H1 (cell line): ENCODE data around the gene ZNF432. TPM values are rescaled to one million over a fixed set of nuclear protein-coding genes. Genes with fewer than 3 reads are reported as not detected.

Experiments
- CTCF ChIA-PET: fragments of 300-600 bp; sonication (Branson Sonifier 250); formaldehyde crosslinking; loops from one replicate; lab custom pipeline; 2021; ENCODE audit not compliant: partially characterized antibody; lab: Charles Lee
- POLR2A ChIA-PET: fragments of 300-600 bp; sonication (Branson Sonifier 250); formaldehyde crosslinking; loops from one replicate; lab custom pipeline; 2021; ENCODE audit warnings: inconsistent platforms; ENCODE audit not compliant: partially characterized antibody; lab: Charles Lee
- DNase-seq, 2 experiments: peaks; one replicate each; pipeline versions ENCODE4 v3.0.0 to v3.0.0-alpha.2; 2010 to 2022; ENCODE audit warnings: low spot score in 2 of 2, low read depth in 1 of 2, mixed read lengths in 1 of 2
- FAIRE-seq: peaks from 2 replicates; lab custom pipeline; 2011; peaks lifted over from hg19 to GRCh38; lab: Jason Lieb, UNC
- H2AFZ ChIP-seq: 2 replicates; pipeline ENCODE4 v1.8.1; 2012; ENCODE audit warnings: low read length, inconsistent platforms
- H2AK5ac ChIP-seq: 2 replicates; pipeline ENCODE4 v1.6.1; 2013; ENCODE audit warnings: low read depth, low read length
- H2BK120ac ChIP-seq: replicated peaks from 2 replicates; pipeline ENCODE3; 2013; ENCODE audit warnings: low read depth, low read length, inconsistent platforms
- H2BK12ac ChIP-seq: 2 replicates; pipeline ENCODE4 v1.6.1; 2013; ENCODE audit warnings: low read depth, low read length
- H2BK15ac ChIP-seq: 2 replicates; pipeline ENCODE4 v1.6.1; 2013; ENCODE audit warnings: low read length
- H2BK20ac ChIP-seq: 2 replicates; pipeline ENCODE4 v1.6.1; 2013; ENCODE audit warnings: low read length
- H2BK5ac ChIP-seq: 2 replicates; pipeline ENCODE4 v1.6.1; 2013; ENCODE audit warnings: low read depth, low read length
- H3K14ac ChIP-seq: 2 replicates; pipeline ENCODE4 v1.6.1; 2013; ENCODE audit warnings: inconsistent platforms; ENCODE audit not compliant: insufficient read length
- H3K18ac ChIP-seq: 2 replicates; pipeline ENCODE4 v1.6.1; 2013; ENCODE audit warnings: low read length; ENCODE audit errors: extremely low read depth
- H3K23ac ChIP-seq: 2 replicates; pipeline ENCODE4 v1.6.1; 2013; ENCODE audit warnings: inconsistent platforms; ENCODE audit not compliant: insufficient read length
- H3K23me2 ChIP-seq: 2 replicates; pipeline ENCODE4 v1.6.1; 2013; ENCODE audit warnings: low read depth, low read length
- H3K27ac ChIP-seq: 2 replicates; pipeline ENCODE4 v1.6.1; 2011; ENCODE audit warnings: low read depth, low read length, inconsistent platforms
- H3K27me3 ChIP-seq, 4 experiments: replicated peaks in 1 of 4; 1 replicate in 1 of 4; 2 replicates in 3 of 4; pipeline versions ENCODE4 v1.6.1 to v1.8.1; 2011 to 2013; ENCODE audit warnings: low read length in 3 of 4, mild to moderate bottlenecking in 3 of 4, inconsistent platforms in 2 of 4, mixed read lengths in 2 of 4, moderate library complexity in 1 of 4; ENCODE audit not compliant: control insufficient read depth in 3 of 4, insufficient read depth in 3 of 4; ENCODE audit errors: extremely low read depth in 1 of 4
- H3K36me3 ChIP-seq, 4 experiments: 2 replicates each; pipeline versions ENCODE4 v1.6.1 to v1.8.1; 2011 to 2013; ENCODE audit warnings: mild to moderate bottlenecking in 4 of 4, low read length in 3 of 4, moderate library complexity in 2 of 4, control low read depth in 1 of 4, inconsistent platforms in 1 of 4; ENCODE audit not compliant: insufficient read depth in 4 of 4, control insufficient read depth in 2 of 4
- H3K4ac ChIP-seq: replicated peaks from 2 replicates; pipeline ENCODE3; 2013; ENCODE audit warnings: low read length, low read depth, mixed read lengths, inconsistent platforms; ENCODE audit not compliant: insufficient read length
- H3K4me1 ChIP-seq, 4 experiments: replicated peaks in 1 of 4; 1 replicate in 1 of 4; 2 replicates in 3 of 4; pipeline versions ENCODE4 v1.6.1 to v1.8.1; 2011 to 2013; ENCODE audit warnings: low read length in 3 of 4, inconsistent platforms in 2 of 4, mixed read lengths in 1 of 4; ENCODE audit not compliant: insufficient read depth in 4 of 4, control insufficient read depth in 3 of 4
- H3K4me2 ChIP-seq, 2 experiments: 2 replicates each; pipeline versions ENCODE4 v1.6.1 to v1.8.1; 2011 to 2013; ENCODE audit warnings: low read depth in 2 of 2, low read length in 2 of 2, control low read depth in 1 of 2, inconsistent platforms in 1 of 2, mild to moderate bottlenecking in 1 of 2; ENCODE audit not compliant: insufficient read depth in 1 of 2
- H3K4me3 ChIP-seq, 4 experiments: fragments of 200-600, 300-600 bp in 1 of 4; sonication (generic), shearing (Covaris generic), sonication (Bioruptor Twin) in 1 of 4; 2 replicates each; pipeline versions ENCODE4 v1.5.1 to v1.8.1; 2011 to 2016; ENCODE audit warnings: low read length in 4 of 4, low read depth in 3 of 4, control low read depth in 2 of 4, inconsistent platforms in 2 of 4, mild to moderate bottlenecking in 2 of 4, mixed read lengths in 1 of 4, moderate library complexity in 1 of 4; ENCODE audit not compliant: insufficient read depth in 2 of 4; ENCODE audit errors: extremely low read depth in 1 of 4
- H3K56ac ChIP-seq: replicated peaks from 2 replicates; pipeline ENCODE3; 2013; ENCODE audit warnings: low read depth, mild to moderate bottlenecking, mixed read lengths, low read length, inconsistent platforms; ENCODE audit not compliant: insufficient read length
- H3K79me1 ChIP-seq: 2 replicates; pipeline ENCODE4 v1.6.1; 2013; ENCODE audit warnings: low read depth, low read length, control low read depth
- H3K79me2 ChIP-seq, 2 experiments: 2 replicates each; pipeline versions ENCODE4 v1.6.1 to v1.8.1; 2012 to 2013; ENCODE audit warnings: low read length in 2 of 2, mild to moderate bottlenecking in 2 of 2, inconsistent platforms in 1 of 2; ENCODE audit not compliant: insufficient read depth in 2 of 2, control insufficient read depth in 1 of 2
- H3K9ac ChIP-seq, 4 experiments: replicated peaks in 1 of 4; 1 replicate in 1 of 4; 2 replicates in 3 of 4; pipeline versions ENCODE4 v1.6.1 to v1.8.1; 2011 to 2013; ENCODE audit warnings: low read depth in 3 of 4, low read length in 3 of 4, control low read depth in 2 of 4, mild to moderate bottlenecking in 2 of 4, moderate library complexity in 2 of 4, inconsistent platforms in 1 of 4; ENCODE audit errors: extremely low read depth in 1 of 4
- H3K9me3 ChIP-seq, 2 experiments: 2 replicates each; pipeline versions ENCODE4 v1.6.1 to v1.8.1; 2012 to 2013; ENCODE audit warnings: mild to moderate bottlenecking in 2 of 2, moderate library complexity in 2 of 2, control low read depth in 1 of 2, inconsistent platforms in 1 of 2, low read depth in 1 of 2, low read length in 1 of 2, mixed read lengths in 1 of 2; ENCODE audit not compliant: insufficient read depth in 2 of 2
- H4K20me1 ChIP-seq, 2 experiments: replicated peaks in 1 of 2; 2 replicates each; pipeline versions ENCODE3 to v1.8.1; 2011 to 2013; ENCODE audit warnings: inconsistent platforms in 2 of 2, low read length in 2 of 2, mild to moderate bottlenecking in 1 of 2; ENCODE audit not compliant: insufficient read depth in 2 of 2, control insufficient read depth in 1 of 2
- H4K5ac ChIP-seq: 2 replicates; pipeline ENCODE4 v1.6.1; 2013; ENCODE audit warnings: low read length, low read depth, mixed read lengths, inconsistent platforms; ENCODE audit not compliant: insufficient read length
- H4K8ac ChIP-seq: 2 replicates; pipeline ENCODE4 v1.8.0; 2013; ENCODE audit warnings: mild to moderate bottlenecking, moderate library complexity, low read length, inconsistent platforms; ENCODE audit not compliant: insufficient read depth; ENCODE audit errors: extremely low read depth
- H4K91ac ChIP-seq: replicated peaks from 2 replicates; pipeline ENCODE3; 2013; ENCODE audit warnings: low read length, mixed read lengths, inconsistent platforms; ENCODE audit not compliant: insufficient read length
- KDM5A ChIP-seq: fragments of 200-600 bp; IDR thresholded peaks from 2 replicates; pipeline ENCODE4 v1.7.1; 2012; ENCODE audit warnings: mild to moderate bottlenecking, low read length, inconsistent platforms, mixed read lengths
- ZNF274 ChIP-seq: IDR thresholded peaks from 2 replicates; pipeline ENCODE4 v1.7.0; 2012; ENCODE audit warnings: low read length, borderline replicate concordance; ENCODE audit errors: extremely low read depth
- WGBS, 2 experiments: shearing (Covaris generic) in 1 of 2; methylation state at CpG; one replicate each; pipeline versions ENCODE4 v1.1.6 to v1.1.7; 2013 to 2015; ENCODE audit warnings: low lambda C conversion rate in 2 of 2, mixed read lengths in 2 of 2, inconsistent platforms in 1 of 2, low coverage in 1 of 2, missing lambda C conversion rate in 1 of 2; ENCODE audit not compliant: insufficient replicate concordance in 2 of 2, insufficient coverage in 1 of 2, insufficient read length in 1 of 2; ENCODE audit errors: extremely low coverage in 1 of 2, missing lambda C conversion rate in 1 of 2; 5-methylcytosine and 5-hydroxymethylcytosine counted together
- polyA plus RNA-seq, 7 experiments: library from polyadenylated mRNA; depleted of rRNA in 3 of 7; stranded (reverse) in 5 of 7; unstranded in 2 of 7; fragments of >200 nt in 5 of 7; fragments of 200-250 nt in 2 of 7; gene quantifications; 1 replicate in 5 of 7; 2 replicates in 1 of 7; 4 replicates in 1 of 7; pipeline versions ENCODE4 v1.2.1 to v1.2.3, GENCODE V29; 2011 to 2013; ENCODE audit warnings: missing spikeins in 2 of 7, mixed read lengths in 2 of 7
- total RNA-seq: library from RNA; stranded (reverse); fragmentation: NEBNext Ultra II Directional; extraction: Animal tissue kit (Norgen Biotek cat#: 25700); gene quantifications from 2 replicates; pipeline ENCODE4 v1.2.1, GENCODE V29; 2021

Gene ZNF432
- total and polyA plus RNA-seq, 2 of the 8 experiments (the other 6 are each of a cell fraction or from before 2014, with no cell fraction given) = 2.0 to 8.3 TPM

GRCh38 chr19:52066258-52066863 lies 17.7 kb upstream of the ZNF432 start:
- H3K27me3 ChIP-seq = no peaks in the 10 kb centered on the region
- peaks cover 62 to 78% of the 10 kb centered on the region in 2 experiments for H3K9me3 ChIP-seq
- H2AFZ ChIP-seq = no peak overlapping the region
- H3K56ac ChIP-seq = no peak overlapping the region
- DNase-seq = no peak
- no peak overlapping the region for H3K23ac ChIP-seq
- H3K4me2 ChIP-seq = no peak overlapping the region
- H2BK120ac ChIP-seq = no peak overlapping the region
- no peak overlapping the region for H4K8ac ChIP-seq
- FAIRE-seq = no peak
- H2BK20ac ChIP-seq = no peak overlapping the region
- H4K91ac ChIP-seq = no peak overlapping the region
- H2BK15ac ChIP-seq = no peak overlapping the region
- 97% methylated on average over 6 of the region's 6 CpGs; no CpG with 5 or more reads in 1 of the 2 experiments for WGBS, 2 experiments
- no peak overlapping the region for H2AK5ac ChIP-seq
- TF ChIP-seq KDM5A (no peak), ZNF274 (peak; percentile 75; the same call in 1 of the 2 replicates)
- no peak overlapping the region for H2BK12ac ChIP-seq
- no peaks in the 10 kb centered on the region for H3K4me1 ChIP-seq
- POLR2A ChIA-PET = no interaction called here
- H3K4me3 ChIP-seq = no peak overlapping the region
- H4K5ac ChIP-seq = no peak overlapping the region
- peaks cover 0 to 82% (median 44%) of the 10 kb centered on the region in 4 experiments; a peak in 7 of 8 replicates for H3K36me3 ChIP-seq
- H4K20me1 ChIP-seq = no peaks in the 10 kb centered on the region
- H2BK5ac ChIP-seq = no peak overlapping the region
- CTCF ChIA-PET = no interaction called here
- no peak overlapping the region for H3K14ac ChIP-seq
- no peaks in the 10 kb centered on the region for H3K23me2 ChIP-seq
- no peak overlapping the region for H3K18ac ChIP-seq
- H3K9ac ChIP-seq = no peak overlapping the region
- no peaks in the 10 kb centered on the region; the same call in 1 of the 2 replicates for H3K79me1 ChIP-seq
- no peak overlapping the region for H3K4ac ChIP-seq
- no peak overlapping the region for H3K27ac ChIP-seq
- H3K79me2 ChIP-seq = no peaks in the 10 kb centered on the region
